GM21576 (cell line): ENCODE results near the gene CTPS2.
A peak's percentile ranks its signal among the peaks of the same experiment; 100 is the strongest.
"Not testable (repeated sequence)": the region's sequence is repeated elsewhere in the genome, so short reads cannot be mapped to it uniquely, and the experiment has no call there.

Source experiments
- ATAC-seq: cut with Tn5 transposase; IDR thresholded peaks from one replicate; pipeline ENCODE4 v1.9.1; 2021; ENCODE audit warnings: mild to moderate bottlenecking, moderate library complexity; ENCODE audit not compliant: unreplicated experiment

Gene CTPS2

GRCh38 chrX:16712548-16713155 is at the start of gene CTPS2:
Gene CTPS2 (minus strand): TSS chrX:16712669. CDS start chrX:16702902, 9,767 bp downstream.
- peak; percentile 67 for ATAC-seq

GRCh38 chrX:16761500-16761899 is 49.0 kb upstream of the CTPS2 start:
- not testable (repeated sequence) for ATAC-seq

- no peak for ATAC-seq
These were observed 44.3 kb upstream of the CTPS2 start for GRCh38 chrX:16756724-16757123.

- no peak for ATAC-seq
These were observed 41.5 kb upstream of the CTPS2 start for GRCh38 chrX:16754019-16754418.

GRCh38 chrX:16750136-16750535 is 37.7 kb upstream of the CTPS2 start:
- ATAC-seq, result no peak

- ATAC-seq, result no peak
These were observed 36.0 kb upstream of the CTPS2 start for GRCh38 chrX:16748425-16748824.

GRCh38 chrX:16745659-16746058 is 33.2 kb upstream of the CTPS2 start:
- ATAC-seq, result no peak

GRCh38 chrX:16745102-16745501 is 32.6 kb upstream of the CTPS2 start:
- ATAC-seq, result no peak

GRCh38 chrX:16743604-16744325 is 31.3 kb upstream of the CTPS2 start:
- no peak for ATAC-seq

- no peak for ATAC-seq
These were observed 27.1 kb upstream of the CTPS2 start for GRCh38 chrX:16739574-16739973.

GRCh38 chrX:16737024-16737423 is 24.6 kb upstream of the CTPS2 start:
- ATAC-seq, result no peak

GRCh38 chrX:16733013-16733412 is 20.5 kb upstream of the CTPS2 start:
- no peak for ATAC-seq

- ATAC-seq, result no peak
These were observed 18.0 kb upstream of the CTPS2 start for GRCh38 chrX:16730450-16730849.

GRCh38 chrX:16727637-16728036 is 15.2 kb upstream of the CTPS2 start:
- ATAC-seq, result no peak

- peak; percentile 49 for ATAC-seq
These were observed 14.0 kb upstream of the CTPS2 start for GRCh38 chrX:16726347-16726988.

GRCh38 chrX:16725072-16725471 is 12.6 kb upstream of the CTPS2 start:
- ATAC-seq, result no peak

GRCh38 chrX:16722481-16722880 is 10.0 kb upstream of the CTPS2 start:
- ATAC-seq, result no peak

GRCh38 chrX:16719334-16720084 is 7.0 kb upstream of the CTPS2 start, which contains the start of gene SYAP1:
Gene SYAP1 (plus strand): TSS chrX:16719612. CDS start chrX:16719725, 113 bp downstream.
- peak; percentile 99 for ATAC-seq

GRCh38 chrX:16718824-16719333 is 6.4 kb upstream of the CTPS2 start:
- ATAC-seq, result peak; percentile 35

- ATAC-seq, result not testable (repeated sequence)
These were observed 4.0 kb upstream of the CTPS2 start for GRCh38 chrX:16716451-16716850.

- not testable (repeated sequence) for ATAC-seq
These were observed 3.2 kb upstream of the CTPS2 start for GRCh38 chrX:16715638-16716037.
